Measurements from ENCODE around the gene ALOX12. TPM values are rescaled to one million over a fixed set of nuclear protein-coding genes. Genes with fewer than 3 reads are reported as not detected.

The ALOX12 gene, protein sequence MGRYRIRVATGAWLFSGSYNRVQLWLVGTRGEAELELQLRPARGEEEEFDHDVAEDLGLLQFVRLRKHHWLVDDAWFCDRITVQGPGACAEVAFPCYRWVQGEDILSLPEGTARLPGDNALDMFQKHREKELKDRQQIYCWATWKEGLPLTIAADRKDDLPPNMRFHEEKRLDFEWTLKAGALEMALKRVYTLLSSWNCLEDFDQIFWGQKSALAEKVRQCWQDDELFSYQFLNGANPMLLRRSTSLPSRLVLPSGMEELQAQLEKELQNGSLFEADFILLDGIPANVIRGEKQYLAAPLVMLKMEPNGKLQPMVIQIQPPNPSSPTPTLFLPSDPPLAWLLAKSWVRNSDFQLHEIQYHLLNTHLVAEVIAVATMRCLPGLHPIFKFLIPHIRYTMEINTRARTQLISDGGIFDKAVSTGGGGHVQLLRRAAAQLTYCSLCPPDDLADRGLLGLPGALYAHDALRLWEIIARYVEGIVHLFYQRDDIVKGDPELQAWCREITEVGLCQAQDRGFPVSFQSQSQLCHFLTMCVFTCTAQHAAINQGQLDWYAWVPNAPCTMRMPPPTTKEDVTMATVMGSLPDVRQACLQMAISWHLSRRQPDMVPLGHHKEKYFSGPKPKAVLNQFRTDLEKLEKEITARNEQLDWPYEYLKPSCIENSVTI
- not detected in 5 replicates for total RNA-seq (2022; extraction: Qiagen RNA extraction)

DNA sequence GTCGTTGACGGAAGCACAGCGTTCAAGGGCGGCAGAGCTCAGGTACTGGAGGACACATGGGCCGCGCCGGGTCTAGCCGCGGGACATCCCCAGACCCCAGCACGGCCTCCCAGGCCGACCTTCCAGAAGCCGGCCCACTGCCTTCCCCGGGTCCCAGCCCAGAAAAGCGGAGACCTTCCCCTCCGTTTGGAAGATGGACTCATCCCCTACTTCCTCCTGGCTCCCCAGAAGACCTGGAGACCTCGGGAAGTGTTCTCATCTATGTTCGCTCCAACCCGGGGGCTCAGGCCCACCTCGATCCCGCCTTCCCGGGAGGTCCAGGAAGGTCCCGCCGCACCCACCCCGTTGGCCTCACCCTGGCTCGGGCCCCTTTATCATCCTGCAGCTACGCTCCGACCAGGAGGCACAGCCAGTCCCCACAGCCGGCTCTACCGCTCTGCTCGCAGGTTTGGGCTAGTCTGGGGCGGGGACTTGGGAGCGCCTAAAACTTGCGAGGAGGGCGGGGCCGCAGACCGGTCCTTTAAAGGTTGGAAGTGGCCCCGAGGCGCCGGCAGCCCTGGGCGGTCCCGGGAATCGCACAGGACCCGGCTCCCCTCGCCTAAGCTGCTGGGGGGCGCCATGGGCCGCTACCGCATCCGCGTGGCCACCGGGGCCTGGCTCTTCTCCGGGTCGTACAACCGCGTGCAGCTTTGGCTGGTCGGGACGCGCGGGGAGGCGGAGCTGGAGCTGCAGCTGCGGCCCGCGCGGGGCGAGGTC lies at the start of gene ALOX12:
ALOX12 (plus strand) TSS at position 550 of the 756 bp plus-strand sequence; CDS start at position 619, 69 bp downstream.

DNA sequence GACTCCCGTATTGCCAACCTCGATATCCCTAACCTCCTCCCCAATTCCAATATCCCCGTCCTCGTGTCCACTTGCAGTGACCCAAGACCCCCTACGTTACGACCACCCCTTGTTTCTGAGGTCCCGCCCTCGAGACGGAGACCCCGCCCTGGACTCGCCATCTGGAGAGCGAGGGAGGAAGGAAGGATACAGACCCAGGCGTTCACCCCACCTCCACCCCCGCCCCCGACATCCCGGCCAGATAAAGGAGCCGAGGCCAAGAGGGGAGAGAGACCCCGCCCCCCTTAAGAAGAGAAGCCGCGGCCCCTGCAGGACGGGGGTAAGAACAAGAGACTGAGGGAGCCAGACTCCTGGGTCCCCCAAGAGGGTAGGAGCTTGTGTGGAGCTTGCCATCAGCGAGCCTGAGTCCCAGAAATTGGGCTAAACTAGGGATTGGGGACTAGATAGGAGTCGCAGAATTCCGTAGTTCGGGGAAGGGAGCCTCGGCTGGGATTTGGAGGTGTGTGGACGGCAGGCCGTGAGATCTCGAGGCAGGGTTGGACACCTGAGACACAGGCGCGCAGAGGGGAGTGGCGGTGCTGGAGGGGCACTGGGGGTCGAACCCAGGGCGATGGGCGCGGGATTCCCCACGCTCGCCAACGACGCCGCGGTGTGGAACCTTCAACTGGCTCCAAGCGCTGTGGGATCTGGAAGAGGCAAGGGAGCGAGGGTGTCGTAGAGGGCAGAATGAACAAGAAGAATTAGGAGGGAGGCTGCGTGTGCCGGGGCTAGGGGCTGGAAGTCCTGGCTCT lies 27.1 kb downstream of the ALOX12 start, which contains the start of gene BCL6B:
BCL6B (plus strand) TSS at position 270 of the 791 bp plus-strand sequence. CDS start 622 bp downstream, outside the sequence.

DNA sequence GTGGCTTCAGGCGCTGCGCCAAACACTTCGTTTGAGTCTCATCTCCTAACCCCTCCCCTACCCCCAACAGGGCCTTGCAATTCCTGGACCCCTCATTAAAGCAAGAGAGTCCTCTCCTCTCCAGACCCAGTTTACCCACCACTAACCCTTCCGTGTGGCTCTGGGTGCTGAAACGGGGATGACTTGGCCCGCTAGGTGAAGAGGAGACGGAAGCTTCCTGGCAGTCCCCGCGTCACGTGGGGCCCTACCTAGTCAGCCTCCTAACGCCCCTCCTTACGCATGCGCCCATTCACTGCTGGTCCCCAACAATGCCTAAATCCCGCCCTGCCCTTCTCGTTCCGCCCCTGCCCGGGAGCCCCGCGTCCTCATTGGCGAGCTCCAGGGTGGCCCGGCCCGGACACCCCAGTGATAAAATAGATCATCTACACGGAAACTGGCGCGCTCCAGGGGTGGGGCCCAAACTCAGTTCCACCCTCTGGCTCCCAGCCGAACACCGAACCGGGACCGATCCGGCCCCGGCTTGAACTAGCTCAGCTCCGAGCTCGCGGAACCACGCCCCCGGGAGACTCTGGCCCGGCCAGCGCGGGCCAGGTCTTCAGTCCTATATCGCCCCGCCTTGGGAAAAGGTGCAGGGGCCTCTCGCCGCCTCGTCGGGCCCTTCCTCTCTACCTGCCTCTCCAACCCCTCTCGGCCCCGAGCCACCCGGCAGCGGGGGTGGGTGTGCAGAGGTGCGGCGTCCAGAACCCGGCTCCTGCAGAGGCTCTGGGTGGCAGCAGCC lies 39.9 kb downstream of the ALOX12 start, which contains the start of gene SLC16A13:
SLC16A13 (plus strand) TSS at position 425 of the 778 bp plus-strand sequence. CDS start 368 bp downstream, outside the sequence.

DNA sequence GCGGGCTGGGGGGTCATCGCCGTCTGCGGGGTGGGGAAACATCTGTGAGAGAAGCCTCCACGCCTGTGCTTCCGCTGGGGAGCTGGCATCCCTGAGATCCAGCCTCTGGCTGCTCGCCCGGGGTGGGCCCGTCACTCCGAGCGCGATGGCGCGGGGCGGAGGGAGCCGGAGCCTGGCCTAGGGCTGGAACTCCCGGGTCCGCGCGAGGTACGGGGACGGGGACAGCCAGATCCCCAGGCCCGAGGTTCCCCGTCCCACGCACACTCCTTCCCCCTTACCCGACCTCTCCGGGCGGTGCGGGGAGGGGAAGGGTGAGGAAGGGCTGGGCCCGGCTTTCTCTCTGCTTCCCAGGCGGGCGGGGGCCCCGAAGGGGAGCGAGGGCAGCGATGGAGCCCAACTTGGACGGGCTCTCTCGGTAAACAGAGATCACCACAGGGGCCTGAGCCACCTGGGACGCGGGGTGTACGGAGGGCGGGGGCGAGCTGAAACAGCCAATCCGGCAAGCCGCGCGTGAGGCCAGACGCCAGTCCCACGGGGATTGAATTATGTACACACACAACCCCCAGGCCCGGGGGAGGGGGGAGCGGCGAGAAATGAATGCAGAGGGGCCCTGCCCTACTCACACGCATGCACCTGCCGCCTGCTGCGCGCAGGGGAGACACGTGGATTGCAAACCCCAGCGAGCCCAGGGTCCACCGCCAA lies 47.8 kb downstream of the ALOX12 start, which contains the start of gene SLC16A11:
SLC16A11 (minus strand) TSS at position 596 of the 702 bp plus-strand sequence; CDS start at position 17, 579 bp downstream.

Other genes with a start within 250 kb of the ALOX12 start
- 0.06 to 0.16 TPM in 2 of 5 replicates, not detected in the others for gene XAF1, start 240.0 kb upstream of the ALOX12 start, total RNA-seq (2022; extraction: Qiagen RNA extraction)
- not detected in 5 replicates for gene FBXO39, start 219.8 kb upstream of the ALOX12 start, total RNA-seq (2022; extraction: Qiagen RNA extraction)
- 0.07 to 0.24 TPM (median 0.18 TPM) in 3 of 5 replicates, not detected in the others for gene TEKT1, start 164.3 kb upstream of the ALOX12 start, total RNA-seq (2022; extraction: Qiagen RNA extraction)
- gene RNASEK, start 16.6 kb downstream of the ALOX12 start, total RNA-seq (2022; extraction: Qiagen RNA extraction): 448 to 548 TPM (median 468 TPM) in 5 replicates
- gene BCL6B, start 27.0 kb downstream of the ALOX12 start, total RNA-seq (2022; extraction: Qiagen RNA extraction): not detected in 5 replicates
- 9.2 to 12.9 TPM (median 11.3 TPM) in 5 replicates for gene SLC16A13, start 40.0 kb downstream of the ALOX12 start, total RNA-seq (2022; extraction: Qiagen RNA extraction)
- not detected in 5 replicates for gene SLC16A11, start 48.0 kb downstream of the ALOX12 start, total RNA-seq (2022; extraction: Qiagen RNA extraction)
- not detected in 5 replicates for gene CLEC10A, start 84.2 kb downstream of the ALOX12 start, total RNA-seq (2022; extraction: Qiagen RNA extraction)
- 0.14 TPM in 1 of 5 replicates, not detected in the others for gene ASGR2, start 118.8 kb downstream of the ALOX12 start, total RNA-seq (2022; extraction: Qiagen RNA extraction)
- gene ASGR1, start 183.3 kb downstream of the ALOX12 start, total RNA-seq (2022; extraction: Qiagen RNA extraction): 0.59 to 1.4 TPM (median 1.2 TPM) in 5 replicates
- 6.8 to 9.8 TPM (median 8.2 TPM) in 5 replicates for gene DLG4, start 223.8 kb downstream of the ALOX12 start, total RNA-seq (2022; extraction: Qiagen RNA extraction)
- 308 to 483 TPM (median 455 TPM) in 5 replicates for gene ACADVL, start 223.9 kb downstream of the ALOX12 start, total RNA-seq (2022; extraction: Qiagen RNA extraction)
- gene DVL2, start 238.5 kb downstream of the ALOX12 start, total RNA-seq (2022; extraction: Qiagen RNA extraction): 30.7 to 43.1 TPM (median 40.7 TPM) in 5 replicates
- 82.4 to 100 TPM (median 91.5 TPM) in 5 replicates for gene PHF23, start 243.4 kb downstream of the ALOX12 start, total RNA-seq (2022; extraction: Qiagen RNA extraction)
- gene GABARAP, start 246.4 kb downstream of the ALOX12 start, total RNA-seq (2022; extraction: Qiagen RNA extraction): 645 to 806 TPM (median 682 TPM) in 5 replicates